PC-3 (cell line): ENCODE measurements around the gene SCT. TPM values are rescaled to one million over a fixed set of nuclear protein-coding genes. Genes with fewer than 3 reads are reported as not detected.

Source experiments
- ATAC-seq: fragments of 200-7000 bp; cut with Tn5 transposase; 2 replicates; pipeline ENCODE4 v1.9.1; 2020; ENCODE audit warnings: mild to moderate bottlenecking, moderate library complexity
- BruUV-seq: library from RNA; stranded (reverse); fragments of 400-500 nt; replicated peaks from 2 replicates; lab custom pipeline; 2021; lab: Mats Ljungman, UMichigan
- CTCF ChIA-PET: fragments of 300-600 bp; sonication (Branson Sonifier 250); formaldehyde crosslinking; loops from one replicate; lab custom pipeline; 2022; ENCODE audit warnings: antibody characterized with exemption; lab: Charles Lee
- POLR2A ChIA-PET: fragments of 300-600 bp; sonication (Branson Sonifier 250); formaldehyde crosslinking; loops from one replicate; lab custom pipeline; 2022; ENCODE audit warnings: antibody characterized with exemption; ENCODE audit not compliant: unreplicated experiment; lab: Charles Lee
- DNase-seq: peaks from one replicate; pipeline ENCODE4 v3.0.0-alpha.2; 2015
- H2AFZ ChIP-seq: fragments of 300-600 bp; sonication (generic); 2 replicates; pipeline ENCODE4 v1.6.0; 2016; ENCODE audit warnings: antibody characterized with exemption, low read length
- H3F3A ChIP-seq: fragments of 300-600 bp; sonication (generic); one replicate; pipeline ENCODE4 v1.6.0; 2017; ENCODE audit warnings: antibody characterized with exemption, low read length, control low read depth, mild to moderate bottlenecking; ENCODE audit not compliant: unreplicated experiment
- H3K27ac ChIP-seq: fragments of 300-600 bp; sonication (generic); 2 replicates; pipeline ENCODE4 v1.5.1; 2016; ENCODE audit warnings: mild to moderate bottlenecking, low read length
- H3K27me3 ChIP-seq: fragments of 300-600 bp; sonication (generic); 2 replicates; pipeline ENCODE4 v1.6.1; 2016; ENCODE audit warnings: low read length, mixed read lengths
- H3K36me3 ChIP-seq: fragments of 300-600 bp; sonication (generic); 2 replicates; pipeline ENCODE4 v1.6.1; 2016; ENCODE audit warnings: low read depth, mixed run types, low read length, mixed read lengths
- H3K4me1 ChIP-seq: fragments of 300-600 bp; sonication (generic); 2 replicates; pipeline ENCODE4 v1.5.1; 2016; ENCODE audit warnings: low read length; ENCODE audit not compliant: insufficient read depth
- H3K4me2 ChIP-seq: fragments of 300-600 bp; sonication (generic); 2 replicates; pipeline ENCODE4 v1.6.0; 2016; ENCODE audit warnings: low read length
- H3K4me3 ChIP-seq: fragments of 300-600 bp; sonication (generic); 2 replicates; pipeline ENCODE4 v1.5.1; 2016; ENCODE audit warnings: mild to moderate bottlenecking, low read length, mixed read lengths
- H3K79me2 ChIP-seq: fragments of 300-600 bp; sonication (generic); 2 replicates; pipeline ENCODE4 v1.6.1; 2017; ENCODE audit warnings: low read length, mixed read lengths
- H3K9ac ChIP-seq: fragments of 300-600 bp; sonication (generic); 2 replicates; pipeline ENCODE4 v1.6.0; 2016; ENCODE audit warnings: mild to moderate bottlenecking, low read length
- H3K9me2 ChIP-seq: fragments of 300-600 bp; sonication (generic); replicated peaks from 2 replicates; pipeline ENCODE4 v1.6.1; 2016; ENCODE audit warnings: mixed run types, low read length, mixed read lengths
- H3K9me3 ChIP-seq: fragments of 300-600 bp; sonication (generic); 2 replicates; pipeline ENCODE4 v1.6.1; 2016; ENCODE audit warnings: low read length, mixed read lengths
- H4K20me1 ChIP-seq: fragments of 300-600 bp; sonication (generic); 2 replicates; pipeline ENCODE4 v1.6.1; 2016; ENCODE audit warnings: low read length, mixed read lengths
- CTCF ChIP-seq: fragments of 300-600 bp; sonication (generic); conservative IDR thresholded peaks from 2 replicates; pipeline ENCODE4 v1.5.1; 2017; ENCODE audit warnings: antibody characterized with exemption, low read depth, mild to moderate bottlenecking, low read length
- EZH2 ChIP-seq: fragments of 300-600 bp; sonication (generic); IDR thresholded peaks from one replicate; pipeline ENCODE4 v1.6.1; 2017; ENCODE audit warnings: antibody characterized with exemption, mild to moderate bottlenecking, low read length; ENCODE audit not compliant: unreplicated experiment
- EZH2phosphoT487 ChIP-seq: fragments of 300-600 bp; sonication (generic); IDR thresholded peaks from 2 replicates; pipeline ENCODE4 v1.6.1; 2018; ENCODE audit warnings: mild to moderate bottlenecking, antibody characterized with exemption, low read length, borderline replicate concordance
- intact Hi-C: fragments of 100-400 bp; cut with micrococcal nuclease; formaldehyde crosslinking; loops from 2 replicates; pipeline ENCODE4 v1.9.0; 2023
- total RNA-seq: library from RNA; depleted of rRNA; stranded (reverse); fragments of >200 nt; gene quantifications from 2 replicates; pipeline ENCODE4 v1.2.3, GENCODE V29; 2014

The SCT gene
- total RNA-seq, 1 experiment from 2014 or later, result not detected

GRCh38 chr11:625636-626268, 1.2 kb downstream of the SCT start:
- DNase-seq (no peak), ATAC-seq (no peak)
- intact Hi-C loops, result no loop called here
- H3K4me1 ChIP-seq, result peaks cover 7% of the 10 kb centered on the region; the same call in 1 of the 2 replicates
- no peak overlapping the region for H3K4me2 ChIP-seq
- H4K20me1 ChIP-seq, result no peaks in the 10 kb centered on the region
- TF ChIP-seq EZH2 (no peak), CTCF (no peak), EZH2phosphoT487 (no peak)
- no peak overlapping the region for H3K4me3 ChIP-seq
- H3F3A ChIP-seq, result no peaks in the 10 kb centered on the region
- no TSS peak for BruUV-seq
- no peaks in the 10 kb centered on the region for H3K36me3 ChIP-seq
- POLR2A ChIA-PET, result no interaction called here
- H3K9ac ChIP-seq, result no peak overlapping the region
- H3K27me3 ChIP-seq, result no peaks in the 10 kb centered on the region
- no peaks in the 10 kb centered on the region for H3K79me2 ChIP-seq
- CTCF ChIA-PET, result no interaction called here
- H3K9me3 ChIP-seq, result no peaks in the 10 kb centered on the region
- no peak overlapping the region for H3K27ac ChIP-seq
- H3K9me2 ChIP-seq, result no peaks in the 10 kb centered on the region
- no peak overlapping the region for H2AFZ ChIP-seq

GRCh38 chr11:624705-625635, 2.0 kb downstream of the SCT start, which contains the start of gene CDHR5:
Gene CDHR5, minus strand, starts transcription at chr11:624955. Its CDS starts 53 bp downstream, at chr11:624902.
- Histone ChIP-seq H3K9me2 (no peaks in the 10 kb centered on the region), H2AFZ (no peak within 1 kb of the TSS), H3F3A (no peaks in the 10 kb centered on the region), H3K79me2 (no peaks in the 10 kb centered on the region), H3K27me3 (no peaks in the 10 kb centered on the region), H3K36me3 (no peaks in the 10 kb centered on the region), H4K20me1 (no peaks in the 10 kb centered on the region), H3K9ac (no peak within 1 kb of the TSS), H3K9me3 (no peaks in the 10 kb centered on the region), H3K4me2 (no peak within 1 kb of the TSS), H3K27ac (no peak within 1 kb of the TSS), H3K4me1 (peaks cover 7% of the 10 kb centered on the region; the same call in 1 of the 2 replicates), H3K4me3 (no peak within 1 kb of the TSS)
- intact Hi-C loops, result no loop called here
- DNase-seq (no peak), ATAC-seq (no peak)
- POLR2A ChIA-PET, result no interaction called here
- BruUV-seq, result no TSS peak
- TF ChIP-seq EZH2 (no peak), EZH2phosphoT487 (no peak), CTCF (no peak)
- CTCF ChIA-PET, result no interaction called here
